ENCODE data around the gene FBXO11. TPM values are rescaled to one million over a fixed set of nuclear protein-coding genes. Genes with fewer than 3 reads are reported as not detected.
"Not testable (repeated sequence)": the region's sequence is repeated elsewhere in the genome, so short reads cannot be mapped to it uniquely, and the experiment has no call there.

The FBXO11 gene
- total and polyA plus RNA-seq, 4 donors, result 17.5 to 80.4 (median 51.5) TPM

GRCh38 chr2:47868611-47869352 is 37.5 kb downstream of the FBXO11 start:
- H3K9me3 ChIP-seq (ENCODE audit: control insufficient read depth, low read length), result no peaks in the 10 kb centered on the region
- H3K4me3 ChIP-seq (ENCODE audit: low read length in 2 of 2), result no peak overlapping the region
- no peak overlapping the region for H3K27ac ChIP-seq (ENCODE audit: low read depth in 1 of 2, low read length in 2 of 2)
- intact Hi-C loops (cut with DNase I), result no loop called here
- 71 to 77% methylated on average over 7 of the region's 7 CpGs for WGBS, 2 donors
- DNase-seq (no peak), ATAC-seq (ENCODE audit: low FRiP score) (no peak)
- no peaks in the 10 kb centered on the region for H3K27me3 ChIP-seq (ENCODE audit: control insufficient read depth in 1 of 2, insufficient read depth in 2 of 2, low read length in 1 of 2)
- H3K4me1 ChIP-seq (ENCODE audit: control insufficient read depth in 1 of 2, insufficient read depth in 2 of 2, low read length in 2 of 2), result no peaks in the 10 kb centered on the region
- H3K36me3 ChIP-seq (ENCODE audit: control insufficient read depth in 1 of 2, insufficient read depth in 2 of 2, low read length in 1 of 2), result no peaks in the 10 kb centered on the region

GRCh38 chr2:47867205-47867604 is 39.1 kb downstream of the FBXO11 start:
- Histone ChIP-seq H3K36me3 (ENCODE audit: control insufficient read depth in 1 of 2, insufficient read depth in 2 of 2, low read length in 1 of 2) (no peaks in the 10 kb centered on the region), H3K4me1 (ENCODE audit: control insufficient read depth in 1 of 2, insufficient read depth in 2 of 2, low read length in 2 of 2) (no peaks in the 10 kb centered on the region), H3K4me3 (ENCODE audit: low read length in 2 of 2) (no peak overlapping the region), H3K27me3 (ENCODE audit: control insufficient read depth in 1 of 2, insufficient read depth in 2 of 2, low read length in 1 of 2) (no peaks in the 10 kb centered on the region), H3K27ac (ENCODE audit: low read depth in 1 of 2, low read length in 2 of 2) (no peak overlapping the region), H3K9me3 (ENCODE audit: control insufficient read depth, low read length) (no peaks in the 10 kb centered on the region)
- no peak for DNase-seq
- intact Hi-C loops (cut with DNase I), result no loop called here
- 0% methylated on average over 2 of the region's 2 CpGs for WGBS, 2 donors
- peak; percentile 79 for ATAC-seq (ENCODE audit: low FRiP score)

GRCh38 chr2:47864566-47864965 is 41.7 kb downstream of the FBXO11 start:
- Histone ChIP-seq H3K9me3 (ENCODE audit: control insufficient read depth, low read length) (no peaks in the 10 kb centered on the region), H3K4me3 (ENCODE audit: low read length in 2 of 2) (no peak overlapping the region), H3K27me3 (ENCODE audit: control insufficient read depth in 1 of 2, insufficient read depth in 2 of 2, low read length in 1 of 2) (no peaks in the 10 kb centered on the region), H3K27ac (ENCODE audit: low read depth in 1 of 2, low read length in 2 of 2) (no peak overlapping the region), H3K36me3 (ENCODE audit: control insufficient read depth in 1 of 2, insufficient read depth in 2 of 2, low read length in 1 of 2) (no peaks in the 10 kb centered on the region), H3K4me1 (ENCODE audit: control insufficient read depth in 1 of 2, insufficient read depth in 2 of 2, low read length in 2 of 2) (no peaks in the 10 kb centered on the region)
- DNase-seq (no peak), ATAC-seq (ENCODE audit: low FRiP score) (no peak)
- 46% methylated on average over 1 of the region's 1 CpG for WGBS, 2 donors
- intact Hi-C loops (cut with DNase I), result no loop called here

GRCh38 chr2:47862949-47863348 is 43.3 kb downstream of the FBXO11 start:
- DNase-seq (no peak), ATAC-seq (ENCODE audit: low FRiP score) (no peak)
- intact Hi-C loops (cut with DNase I), result no loop called here
- Histone ChIP-seq H3K27ac (ENCODE audit: low read depth in 1 of 2, low read length in 2 of 2) (no peak overlapping the region), H3K27me3 (ENCODE audit: control insufficient read depth in 1 of 2, insufficient read depth in 2 of 2, low read length in 1 of 2) (no peaks in the 10 kb centered on the region), H3K4me1 (ENCODE audit: control insufficient read depth in 1 of 2, insufficient read depth in 2 of 2, low read length in 2 of 2) (no peaks in the 10 kb centered on the region), H3K9me3 (ENCODE audit: control insufficient read depth, low read length) (no peaks in the 10 kb centered on the region), H3K4me3 (ENCODE audit: low read length in 2 of 2) (no peak overlapping the region), H3K36me3 (ENCODE audit: control insufficient read depth in 1 of 2, insufficient read depth in 2 of 2, low read length in 1 of 2) (no peaks in the 10 kb centered on the region)
- 95 to 96% methylated on average over 6 of the region's 6 CpGs for WGBS, 2 donors

- H3K27me3 ChIP-seq (ENCODE audit: control insufficient read depth in 1 of 2, insufficient read depth in 2 of 2, low read length in 1 of 2); H3K27ac ChIP-seq (ENCODE audit: low read depth in 1 of 2, low read length in 2 of 2); H3K36me3 ChIP-seq (ENCODE audit: control insufficient read depth in 1 of 2, insufficient read depth in 2 of 2, low read length in 1 of 2); H3K9me3 ChIP-seq (ENCODE audit: control insufficient read depth, low read length); ATAC-seq (ENCODE audit: low FRiP score); H3K4me1 ChIP-seq (ENCODE audit: control insufficient read depth in 1 of 2, insufficient read depth in 2 of 2, low read length in 2 of 2); H3K4me3 ChIP-seq (ENCODE audit: low read length in 2 of 2); DNase-seq: not testable (repeated sequence)
- intact Hi-C loops (cut with DNase I), result loop anchor here (10.0 kb wide), 2 partner anchors 52 to 572 kb away; partner anchors contain the start of gene FBXO11 (in 1 of the 2)
- 75 to 78% methylated on average over 8 of the region's 8 CpGs for WGBS, 2 donors
These were observed 53.1 kb downstream of the FBXO11 start for GRCh38 chr2:47853067-47853777.

- no peaks in the 10 kb centered on the region for H3K4me1 ChIP-seq (ENCODE audit: control insufficient read depth in 1 of 2, insufficient read depth in 2 of 2, low read length in 2 of 2)
- no peaks in the 10 kb centered on the region for H3K36me3 ChIP-seq (ENCODE audit: control insufficient read depth in 1 of 2, insufficient read depth in 2 of 2, low read length in 1 of 2)
- 80 to 89% methylated on average over 1 of the region's 1 CpG for WGBS, 2 donors
- DNase-seq (no peak), ATAC-seq (ENCODE audit: low FRiP score) (no peak)
- no peak overlapping the region for H3K4me3 ChIP-seq (ENCODE audit: low read length in 2 of 2)
- H3K27me3 ChIP-seq (ENCODE audit: control insufficient read depth in 1 of 2, insufficient read depth in 2 of 2, low read length in 1 of 2), result no peaks in the 10 kb centered on the region
- intact Hi-C loops (cut with DNase I), result loop anchor here (10.0 kb wide), 2 partner anchors 55 to 575 kb away; partner anchors contain the start of gene FBXO11 (in 1 of the 2)
- H3K27ac ChIP-seq (ENCODE audit: low read depth in 1 of 2, low read length in 2 of 2), result no peak overlapping the region
- H3K9me3 ChIP-seq (ENCODE audit: control insufficient read depth, low read length), result no peaks in the 10 kb centered on the region
These were observed 56.1 kb downstream of the FBXO11 start for GRCh38 chr2:47850198-47850597.

GRCh38 chr2:47849368-47849767 is 56.9 kb downstream of the FBXO11 start:
- Histone ChIP-seq H3K27me3 (ENCODE audit: control insufficient read depth in 1 of 2, insufficient read depth in 2 of 2, low read length in 1 of 2) (no peaks in the 10 kb centered on the region), H3K36me3 (ENCODE audit: control insufficient read depth in 1 of 2, insufficient read depth in 2 of 2, low read length in 1 of 2) (no peaks in the 10 kb centered on the region), H3K27ac (ENCODE audit: low read depth in 1 of 2, low read length in 2 of 2) (no peak overlapping the region), H3K4me3 (ENCODE audit: low read length in 2 of 2) (no peak overlapping the region), H3K9me3 (ENCODE audit: control insufficient read depth, low read length) (no peaks in the 10 kb centered on the region), H3K4me1 (ENCODE audit: control insufficient read depth in 1 of 2, insufficient read depth in 2 of 2, low read length in 2 of 2) (no peaks in the 10 kb centered on the region)
- WGBS, 2 donors, result 90 to 91% methylated on average over 2 of the region's 2 CpGs
- DNase-seq (no peak), ATAC-seq (ENCODE audit: low FRiP score) (no peak)
- intact Hi-C loops (cut with DNase I), result no loop called here

GRCh38 chr2:47844162-47844561 is 62.1 kb downstream of the FBXO11 start:
- Histone ChIP-seq H3K27me3 (ENCODE audit: control insufficient read depth in 1 of 2, insufficient read depth in 2 of 2, low read length in 1 of 2) (no peaks in the 10 kb centered on the region), H3K27ac (ENCODE audit: low read depth in 1 of 2, low read length in 2 of 2) (no peak overlapping the region), H3K9me3 (ENCODE audit: control insufficient read depth, low read length) (no peaks in the 10 kb centered on the region), H3K4me3 (ENCODE audit: low read length in 2 of 2) (no peak overlapping the region), H3K4me1 (ENCODE audit: control insufficient read depth in 1 of 2, insufficient read depth in 2 of 2, low read length in 2 of 2) (peaks cover 0 to 3% of the 10 kb centered on the region in 2 donors), H3K36me3 (ENCODE audit: control insufficient read depth in 1 of 2, insufficient read depth in 2 of 2, low read length in 1 of 2) (no peaks in the 10 kb centered on the region)
- 59 to 63% methylated on average over 2 of the region's 2 CpGs for WGBS, 2 donors
- DNase-seq, result no peak
- ATAC-seq (ENCODE audit: low FRiP score), result no peak
- intact Hi-C loops (cut with DNase I), result no loop called here

- no peak for DNase-seq
- ATAC-seq (ENCODE audit: low FRiP score), result no peak
- H3K27me3 ChIP-seq (ENCODE audit: control insufficient read depth in 1 of 2, insufficient read depth in 2 of 2, low read length in 1 of 2), result no peaks in the 10 kb centered on the region
- H3K4me3 ChIP-seq (ENCODE audit: low read length in 2 of 2), result no peak overlapping the region
- H3K9me3 ChIP-seq (ENCODE audit: control insufficient read depth, low read length), result no peaks in the 10 kb centered on the region
- no peak overlapping the region for H3K27ac ChIP-seq (ENCODE audit: low read depth in 1 of 2, low read length in 2 of 2)
- intact Hi-C loops (cut with DNase I), result no loop called here
- WGBS, 2 donors, result 95 to 100% methylated on average over 1 of the region's 1 CpG
- peaks cover 0 to 3% of the 10 kb centered on the region in 2 donors for H3K4me1 ChIP-seq (ENCODE audit: control insufficient read depth in 1 of 2, insufficient read depth in 2 of 2, low read length in 2 of 2)
- no peaks in the 10 kb centered on the region for H3K36me3 ChIP-seq (ENCODE audit: control insufficient read depth in 1 of 2, insufficient read depth in 2 of 2, low read length in 1 of 2)
These were observed 62.9 kb downstream of the FBXO11 start for GRCh38 chr2:47843407-47843806.
